Kidney epithelial cell (primary cell): Measurements from ENCODE around the gene GRM4. TPM values are rescaled to one million over a fixed set of nuclear protein-coding genes. Genes with fewer than 3 reads are reported as not detected.
A peak's percentile ranks its signal among the peaks of the same experiment; 100 is the strongest.

Source experiments
- DNase-seq: peaks from one replicate; pipeline ENCODE4 v3.0.0-alpha.2; 2010; ENCODE audit warnings: low read depth
- H3K27me3 ChIP-seq: 2 replicates; pipeline ENCODE4 v1.6.0; 2011; ENCODE audit warnings: low read length; ENCODE audit not compliant: control insufficient read depth, insufficient read depth
- H3K36me3 ChIP-seq: 2 replicates; pipeline ENCODE4 v1.5.1; 2011; ENCODE audit warnings: low read length; ENCODE audit not compliant: control insufficient read depth, insufficient read depth
- H3K4me3 ChIP-seq: 2 replicates; pipeline ENCODE4 v1.5.1; 2011; ENCODE audit warnings: low read depth, mild to moderate bottlenecking, control low read depth, low read length
- CTCF ChIP-seq: IDR thresholded peaks from 2 replicates; pipeline ENCODE4 v1.5.1; 2011; ENCODE audit warnings: mild to moderate bottlenecking, moderate library complexity, low read length, control low read depth, inconsistent platforms; ENCODE audit not compliant: insufficient read depth, poor library complexity, severe bottlenecking
- total RNA-seq: library from RNA; depleted of rRNA; stranded (reverse); fragments of >200 nt; gene quantifications from 2 replicates; pipeline ENCODE4 v1.2.3, GENCODE V29; 2015

GRM4 gene
- total RNA-seq, 1 donor from 2014 or later, result not detected

- Histone ChIP-seq H3K4me3 (no peak overlapping the region), H3K36me3 (no peaks in the 10 kb centered on the region), H3K27me3 (peaks cover 45% of the 10 kb centered on the region)
- DNase-seq, result no peak
- no peak for TF ChIP-seq CTCF
Measured at GRCh38 chr6:34065466-34066217, 80.2 kb downstream of the GRM4 start.

GRCh38 chr6:34064675-34065074, 81.2 kb downstream of the GRM4 start:
- no peak for DNase-seq
- Histone ChIP-seq H3K36me3 (no peaks in the 10 kb centered on the region), H3K4me3 (no peak overlapping the region), H3K27me3 (peaks cover 45% of the 10 kb centered on the region)
- no peak for TF ChIP-seq CTCF

DNA sequence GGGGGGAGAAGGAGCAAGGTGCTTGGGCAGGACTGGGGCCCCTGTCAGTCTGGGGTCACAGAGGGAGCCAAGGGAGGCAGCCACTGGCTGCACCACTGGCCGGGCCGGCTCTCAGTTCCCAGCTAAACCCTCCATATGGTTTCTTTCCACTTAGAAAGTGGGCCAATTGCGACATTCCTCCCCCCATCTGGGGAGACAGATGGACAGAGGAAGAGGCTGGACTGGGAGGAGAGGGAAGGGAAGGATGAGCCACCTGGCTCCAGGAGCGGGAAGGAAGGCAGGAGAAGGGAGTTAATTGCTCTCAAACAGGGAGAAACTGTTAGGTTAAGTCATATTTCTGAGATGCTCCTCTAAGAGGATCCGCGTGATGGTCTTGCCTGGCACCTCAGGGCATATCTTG, 82.2 kb downstream of the GRM4 start:
- peaks cover 45% of the 10 kb centered on the region for H3K27me3 ChIP-seq
- H3K36me3 ChIP-seq, result no peaks in the 10 kb centered on the region
- no peak for DNase-seq
- no peak overlapping the region for H3K4me3 ChIP-seq
- TF ChIP-seq CTCF, result no peak

- TF ChIP-seq CTCF, result peak; percentile 7
- Histone ChIP-seq H3K4me3 (no peak overlapping the region), H3K36me3 (no peaks in the 10 kb centered on the region), H3K27me3 (peaks cover 37% of the 10 kb centered on the region)
- DNase-seq, result no peak
Measured at GRCh38 chr6:34062815-34063214, 83.1 kb downstream of the GRM4 start.

- TF ChIP-seq CTCF, result no peak
- Histone ChIP-seq H3K4me3 (no peak overlapping the region), H3K27me3 (peaks cover 33% of the 10 kb centered on the region), H3K36me3 (no peaks in the 10 kb centered on the region)
- DNase-seq, result no peak
Measured at GRCh38 chr6:34062156-34062555, 83.7 kb downstream of the GRM4 start.

DNA sequence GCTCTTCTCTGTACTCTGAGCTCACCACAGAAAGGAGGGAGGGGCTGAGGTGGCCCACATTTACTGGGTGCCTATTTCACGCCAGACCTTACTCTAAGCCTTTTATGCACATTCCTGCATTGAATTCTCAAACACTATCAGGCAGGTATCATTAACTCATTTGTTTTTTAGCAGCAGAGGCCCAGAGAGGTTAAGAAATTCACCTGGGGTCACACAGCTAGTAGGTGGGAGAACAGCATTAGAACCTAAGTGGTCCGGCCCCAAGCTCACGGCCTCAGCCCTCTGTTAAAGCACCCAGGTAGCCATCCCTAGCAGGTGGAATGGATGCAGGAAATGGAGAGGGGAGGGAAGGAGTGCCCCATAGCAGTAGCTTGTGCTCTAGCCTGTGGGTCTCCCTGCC, 84.5 kb downstream of the GRM4 start:
- no peak for TF ChIP-seq CTCF
- peaks cover 28% of the 10 kb centered on the region for H3K27me3 ChIP-seq
- no peaks in the 10 kb centered on the region for H3K36me3 ChIP-seq
- DNase-seq, result no peak
- no peak overlapping the region for H3K4me3 ChIP-seq
